Neural crest cell (in vitro differentiated cells): Measurements from ENCODE around the gene HMCN2. TPM values are rescaled to one million over a fixed set of nuclear protein-coding genes. Genes with fewer than 3 reads are reported as not detected.

Source experiments
- DNase-seq: peaks from one replicate; pipeline ENCODE4 v3.0.0; 2021; ENCODE audit warnings: low read depth, mixed read lengths, low spot score
- H3K27ac Mint-ChIP-seq: one replicate; pipeline ENCODE4 v1.8.0; 2021; ENCODE audit warnings: mild to moderate bottlenecking, mixed read lengths; ENCODE audit not compliant: unreplicated experiment
- H3K27me3 Mint-ChIP-seq: 2 replicates; pipeline ENCODE4 v1.8.0; 2021; ENCODE audit warnings: low read depth, mild to moderate bottlenecking, mixed read lengths
- H3K36me3 Mint-ChIP-seq: 2 replicates; pipeline ENCODE4 v1.8.0; 2021; ENCODE audit warnings: low read depth, mild to moderate bottlenecking, mixed read lengths
- H3K4me1 Mint-ChIP-seq: 2 replicates; pipeline ENCODE4 v1.8.0; 2021; ENCODE audit warnings: mixed read lengths
- H3K4me3 Mint-ChIP-seq: one replicate; pipeline ENCODE4 v1.8.0; 2021; ENCODE audit warnings: mild to moderate bottlenecking, mixed read lengths
- H3K9me3 Mint-ChIP-seq: 2 replicates; pipeline ENCODE4 v1.8.0; 2021; ENCODE audit warnings: mixed read lengths
- total RNA-seq: library from RNA; stranded (reverse); gene quantifications from 2 replicates; pipeline ENCODE4 v1.2.1, GENCODE V29; 2021
- TF ChIP-seq, protein P1 (sequence below): fragments of 200-600 bp; sonication (generic); conservative IDR thresholded peaks from 2 replicates; pipeline ENCODE4 v1.5.0; 2021; ENCODE audit warnings: antibody characterized with exemption, mild to moderate bottlenecking

Gene HMCN2
- total RNA-seq, 1 donor from 2014 or later = not detected

DNA sequence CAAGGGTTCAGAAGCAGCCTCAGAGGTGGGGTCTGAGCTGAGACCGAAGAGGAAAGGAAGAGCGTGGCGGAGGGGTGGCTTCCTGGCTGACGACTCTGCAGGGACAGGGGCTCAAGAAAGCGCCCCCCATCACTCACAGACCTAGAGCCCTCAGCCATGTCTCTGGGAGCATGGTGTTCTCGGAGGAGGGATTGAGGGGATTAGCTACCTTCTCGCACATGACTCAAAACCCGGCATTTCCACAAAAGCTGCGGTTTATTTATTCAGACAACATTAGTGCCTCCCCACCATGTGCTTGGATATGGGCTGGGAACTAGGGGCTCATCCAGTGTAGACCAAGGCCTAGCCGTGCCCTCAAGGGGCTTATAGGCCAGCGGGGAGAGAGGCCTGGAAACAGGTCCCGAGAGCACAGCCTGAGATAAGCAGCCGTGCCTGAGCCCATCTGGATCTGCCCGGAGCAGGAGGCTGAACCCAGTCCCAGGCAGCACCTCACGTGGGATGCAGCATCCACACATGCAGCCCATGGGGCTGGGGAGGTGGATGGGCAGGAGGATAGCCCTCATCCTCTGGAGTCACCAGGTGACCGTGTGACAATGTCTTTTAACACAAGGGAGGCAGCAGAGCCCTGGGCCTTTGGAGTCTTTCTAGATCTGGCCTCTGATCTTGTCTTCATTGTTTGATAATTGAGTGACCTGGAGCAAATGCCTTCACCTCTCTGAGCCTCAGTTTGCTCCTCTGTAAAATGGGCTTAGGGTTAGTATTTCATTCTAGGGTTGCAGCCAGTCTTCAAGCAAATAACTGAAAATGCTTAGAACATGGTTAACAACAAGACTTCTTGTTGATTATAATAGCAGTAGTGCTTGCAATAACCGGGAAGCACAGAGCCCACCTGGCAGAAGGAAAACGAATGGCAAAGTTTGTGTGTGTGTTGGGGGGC, 878 bp upstream of the HMCN2 start:
- no peaks in the 10 kb centered on the region for H3K4me1 Mint-ChIP-seq
- TF ChIP-seq, protein P1, sequence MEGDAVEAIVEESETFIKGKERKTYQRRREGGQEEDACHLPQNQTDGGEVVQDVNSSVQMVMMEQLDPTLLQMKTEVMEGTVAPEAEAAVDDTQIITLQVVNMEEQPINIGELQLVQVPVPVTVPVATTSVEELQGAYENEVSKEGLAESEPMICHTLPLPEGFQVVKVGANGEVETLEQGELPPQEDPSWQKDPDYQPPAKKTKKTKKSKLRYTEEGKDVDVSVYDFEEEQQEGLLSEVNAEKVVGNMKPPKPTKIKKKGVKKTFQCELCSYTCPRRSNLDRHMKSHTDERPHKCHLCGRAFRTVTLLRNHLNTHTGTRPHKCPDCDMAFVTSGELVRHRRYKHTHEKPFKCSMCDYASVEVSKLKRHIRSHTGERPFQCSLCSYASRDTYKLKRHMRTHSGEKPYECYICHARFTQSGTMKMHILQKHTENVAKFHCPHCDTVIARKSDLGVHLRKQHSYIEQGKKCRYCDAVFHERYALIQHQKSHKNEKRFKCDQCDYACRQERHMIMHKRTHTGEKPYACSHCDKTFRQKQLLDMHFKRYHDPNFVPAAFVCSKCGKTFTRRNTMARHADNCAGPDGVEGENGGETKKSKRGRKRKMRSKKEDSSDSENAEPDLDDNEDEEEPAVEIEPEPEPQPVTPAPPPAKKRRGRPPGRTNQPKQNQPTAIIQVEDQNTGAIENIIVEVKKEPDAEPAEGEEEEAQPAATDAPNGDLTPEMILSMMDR = no peak
- peaks cover 93% of the 10 kb centered on the region for H3K27me3 Mint-ChIP-seq
- no peak for DNase-seq
- H3K36me3 Mint-ChIP-seq = no peaks in the 10 kb centered on the region
- no peak overlapping the region for H3K27ac Mint-ChIP-seq
- H3K9me3 Mint-ChIP-seq = no peaks in the 10 kb centered on the region
- H3K4me3 Mint-ChIP-seq = no peak overlapping the region

DNA sequence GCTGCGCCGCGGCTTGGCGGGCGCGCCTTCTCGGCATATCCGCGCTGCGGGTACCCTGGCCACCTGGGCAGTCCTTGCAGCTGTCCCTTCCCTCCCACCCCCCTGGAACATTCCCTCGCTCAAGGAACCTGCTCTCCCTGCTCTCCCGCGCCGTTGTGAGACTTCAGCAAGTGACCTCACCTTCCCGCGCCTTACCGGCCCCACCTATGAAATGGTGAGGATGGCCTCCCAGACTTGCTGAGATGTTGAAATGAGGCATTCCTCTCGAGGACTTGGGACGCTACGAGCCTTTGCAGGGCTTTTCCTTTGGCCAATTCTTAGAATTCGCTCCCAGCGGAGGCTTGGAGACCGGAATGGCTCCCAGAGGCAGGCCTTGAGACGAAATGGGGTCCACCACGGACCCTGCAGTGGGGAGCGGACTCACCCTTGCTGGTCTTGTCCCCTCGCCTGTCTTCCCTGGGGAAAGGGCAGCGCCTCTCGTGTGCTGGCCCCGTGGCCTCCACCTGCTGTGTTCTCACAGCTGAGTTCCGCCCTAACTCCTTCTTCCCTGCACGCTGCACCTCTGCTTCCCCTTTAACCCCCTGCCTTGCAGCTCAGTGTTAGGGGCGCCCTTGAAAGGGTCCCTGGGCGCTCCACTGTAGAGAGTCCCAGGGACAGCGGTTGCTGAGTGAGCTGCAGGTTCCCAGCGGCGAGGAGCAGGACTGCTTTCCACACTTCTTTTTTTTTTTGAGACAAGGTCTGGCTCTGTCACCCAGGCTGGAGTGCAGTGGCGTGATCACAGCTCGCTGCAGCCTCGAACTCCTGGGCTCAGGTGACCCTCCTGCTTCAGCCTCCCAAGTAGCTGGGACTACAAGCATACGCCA, 907 bp downstream of the HMCN2 start:
- H3K27ac Mint-ChIP-seq = no peak overlapping the region
- peaks cover 97% of the 10 kb centered on the region for H3K27me3 Mint-ChIP-seq
- H3K36me3 Mint-ChIP-seq = no peaks in the 10 kb centered on the region
- TF ChIP-seq, protein P1 = no peak
- H3K4me3 Mint-ChIP-seq = peak overlapping the region; percentile 27
- no peaks in the 10 kb centered on the region for H3K4me1 Mint-ChIP-seq
- H3K9me3 Mint-ChIP-seq = no peaks in the 10 kb centered on the region
- no peak for DNase-seq

DNA sequence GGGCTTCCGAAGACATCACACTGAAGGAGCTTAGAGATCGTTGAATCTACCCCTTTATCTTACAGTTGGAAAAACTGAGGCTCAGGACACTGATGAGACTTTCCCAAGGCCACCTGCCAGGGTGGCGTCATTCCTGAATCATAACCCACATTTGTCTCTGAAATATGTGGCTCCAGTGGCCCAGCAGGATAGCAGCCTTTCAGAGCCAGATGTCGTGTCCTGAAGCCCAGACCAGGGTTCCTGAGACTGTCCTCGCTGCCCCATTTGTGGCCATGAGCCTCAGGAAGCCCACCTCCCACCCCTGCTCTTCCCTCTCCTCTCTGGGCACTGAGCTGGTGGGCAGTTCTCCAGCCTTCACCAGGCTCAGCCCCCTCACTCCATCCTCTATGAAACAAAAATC, 2.4 kb downstream of the HMCN2 start:
- H3K36me3 Mint-ChIP-seq = no peaks in the 10 kb centered on the region
- H3K27me3 Mint-ChIP-seq = peaks cover 92% of the 10 kb centered on the region
- TF ChIP-seq, protein P1 = no peak
- no peaks in the 10 kb centered on the region for H3K4me1 Mint-ChIP-seq
- no peaks in the 10 kb centered on the region for H3K9me3 Mint-ChIP-seq
- DNase-seq = no peak
- no peak overlapping the region for H3K4me3 Mint-ChIP-seq
- no peak overlapping the region for H3K27ac Mint-ChIP-seq

DNA sequence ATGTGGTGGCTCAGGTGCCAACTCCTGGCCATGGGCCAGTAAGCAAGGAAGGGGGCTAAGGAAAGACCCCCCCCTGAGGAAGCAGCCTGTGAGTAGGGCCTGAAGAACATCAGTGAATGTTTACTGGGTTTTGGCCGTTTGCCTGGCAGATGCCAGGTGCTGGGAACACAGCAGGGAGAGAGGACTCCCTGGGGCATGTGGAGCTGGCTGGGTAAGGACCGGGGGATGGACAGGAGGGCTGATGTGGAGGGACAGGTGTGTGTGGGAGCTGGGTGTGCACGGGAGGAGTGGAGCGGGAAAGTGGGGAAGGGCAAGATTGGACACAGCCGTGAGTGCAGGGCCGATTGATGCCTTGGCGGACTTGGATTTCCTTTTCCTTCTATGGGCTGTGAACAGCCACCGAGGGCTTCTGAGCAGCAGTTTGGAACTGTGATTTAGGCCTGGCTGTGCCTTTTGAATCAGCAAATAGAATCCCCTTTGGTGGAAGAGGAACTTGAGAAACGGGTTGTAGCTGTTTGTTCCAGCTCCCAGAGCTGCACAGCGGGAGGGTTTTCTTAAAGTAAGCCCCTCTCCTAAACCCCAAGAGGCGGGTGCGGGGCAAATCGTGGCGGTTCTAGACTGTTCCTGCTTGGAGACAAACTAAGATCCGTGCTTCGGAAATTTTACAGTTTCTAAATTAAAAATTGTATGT, 3.1 kb downstream of the HMCN2 start:
- H3K27ac Mint-ChIP-seq = no peak overlapping the region
- no peak for DNase-seq
- H3K27me3 Mint-ChIP-seq = peaks cover 85% of the 10 kb centered on the region

DNA sequence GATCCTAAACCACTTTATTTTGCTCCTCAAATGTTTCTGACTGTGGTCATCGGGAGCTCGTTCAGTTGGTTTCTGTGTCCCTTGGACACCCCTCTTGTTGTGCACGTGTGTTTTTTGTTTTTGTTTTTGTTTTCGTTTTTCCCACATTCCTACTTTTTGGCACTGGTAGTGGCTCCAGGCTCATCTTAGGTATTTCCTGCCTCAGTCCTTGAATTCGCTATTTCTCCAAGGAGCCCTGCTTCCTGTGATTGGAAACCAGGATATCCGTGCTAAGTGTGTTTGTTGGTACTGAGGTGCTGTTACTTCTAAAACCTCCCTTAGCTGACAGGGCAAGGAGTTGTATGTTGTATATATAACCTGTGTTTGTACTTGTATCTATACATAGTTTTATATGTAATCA, 5.9 kb downstream of the HMCN2 start:
- Mint-ChIP-seq H3K9me3 (no peaks in the 10 kb centered on the region), H3K27ac (no peak overlapping the region), H3K27me3 (peaks cover 58% of the 10 kb centered on the region), H3K4me3 (no peak overlapping the region), H3K4me1 (no peaks in the 10 kb centered on the region), H3K36me3 (no peaks in the 10 kb centered on the region)
- no peak for DNase-seq
- TF ChIP-seq, protein P1 = no peak

More for the DNA sequence above, 3.1 kb downstream of the HMCN2 start:
- no peaks in the 10 kb centered on the region for H3K36me3 Mint-ChIP-seq
- H3K9me3 Mint-ChIP-seq = no peaks in the 10 kb centered on the region
- H3K4me1 Mint-ChIP-seq = no peaks in the 10 kb centered on the region
- H3K4me3 Mint-ChIP-seq = peak overlapping the region; percentile 47
- TF ChIP-seq, protein P1 = no peak
